NCI-H524 treated with DMSO at 0.1 percent for 48 hours (cell line): ENCODE measurements around the gene CNGA1.
"Not testable (repeated sequence)": the region's sequence is repeated elsewhere in the genome, so short reads cannot be mapped to it uniquely, and the experiment has no call there.

Source experiments
- DNase-seq: peaks from one replicate; lab custom pipeline; 2025; lab: John Stamatoyannopoulos, UW

CNGA1 gene

DNA sequence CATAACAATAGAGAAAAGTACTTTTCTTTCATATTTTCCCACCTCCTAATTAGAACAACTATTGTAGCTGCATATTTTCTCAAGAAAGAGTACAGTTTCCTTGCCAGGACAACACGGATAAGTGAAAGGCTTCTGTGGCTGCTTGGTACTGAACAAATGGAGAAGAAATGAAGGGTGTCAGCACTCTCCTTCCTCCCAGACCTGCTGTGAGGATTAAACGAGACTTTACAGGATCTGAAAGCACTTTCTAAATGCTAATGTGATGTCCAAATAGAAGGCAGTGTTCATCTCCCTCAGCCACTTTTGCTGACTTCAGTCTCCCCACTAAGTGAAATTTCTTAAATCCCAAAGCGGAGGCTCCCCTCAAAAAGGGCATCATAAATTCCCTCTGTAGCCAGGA, 14.0 kb upstream of the CNGA1 start:
- no peak for DNase-seq

DNA sequence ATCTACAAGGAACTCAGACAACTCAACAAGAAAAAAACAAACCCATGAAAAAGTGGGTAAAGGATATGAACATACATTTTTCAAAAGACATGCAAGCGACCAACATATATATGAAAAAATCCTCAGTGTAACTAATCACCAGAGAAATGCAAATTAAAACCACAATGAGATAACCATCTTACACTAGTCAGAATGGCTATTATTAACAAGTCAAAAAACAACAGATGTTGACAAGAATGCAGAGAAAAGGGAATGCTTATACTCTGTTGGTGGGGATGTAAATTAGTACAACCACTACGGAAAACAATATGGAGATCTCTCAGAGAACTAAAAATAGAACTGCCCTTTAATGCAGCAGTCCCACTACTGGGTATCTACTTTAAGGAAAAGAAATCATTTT, 12.2 kb upstream of the CNGA1 start:
- no peak for DNase-seq

DNA sequence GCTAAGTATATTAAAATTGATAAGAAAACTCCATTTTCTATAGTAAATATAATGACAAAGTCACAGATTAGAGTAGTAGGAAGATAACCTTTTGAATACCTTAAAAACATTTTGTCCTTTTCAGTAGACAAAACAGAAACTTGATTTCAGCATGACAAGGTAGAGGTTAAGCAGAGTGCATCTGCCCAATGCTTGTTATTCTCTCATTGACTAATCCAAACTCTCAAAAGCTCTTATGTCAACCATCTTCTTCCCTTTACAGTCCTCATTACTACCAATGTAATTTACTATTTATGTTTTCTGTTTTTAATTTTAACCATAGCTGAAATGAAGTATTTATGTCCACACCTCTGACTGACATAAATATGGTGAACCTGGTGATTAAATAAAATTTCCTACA, 11.2 kb upstream of the CNGA1 start:
- DNase-seq = no peak

DNA sequence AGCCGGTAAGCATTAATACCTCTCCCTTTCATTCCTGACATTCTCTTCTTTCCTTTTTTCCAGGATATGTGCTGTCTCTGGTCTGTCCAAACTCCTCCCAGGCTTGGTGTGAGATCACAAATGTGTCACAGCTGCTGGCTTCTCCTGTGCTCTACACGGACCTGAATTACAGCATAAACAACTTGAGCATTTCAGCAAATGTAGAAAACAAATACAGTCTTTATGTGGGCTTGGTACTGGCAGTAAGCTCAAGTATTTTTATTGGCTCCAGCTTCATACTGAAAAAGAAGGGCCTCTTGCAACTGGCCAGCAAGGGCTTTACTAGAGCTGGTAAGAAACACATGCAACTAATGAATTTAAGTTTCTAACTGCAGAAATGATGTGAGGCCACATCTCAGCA, 8.5 kb upstream of the CNGA1 start:
- DNase-seq = no peak

DNA sequence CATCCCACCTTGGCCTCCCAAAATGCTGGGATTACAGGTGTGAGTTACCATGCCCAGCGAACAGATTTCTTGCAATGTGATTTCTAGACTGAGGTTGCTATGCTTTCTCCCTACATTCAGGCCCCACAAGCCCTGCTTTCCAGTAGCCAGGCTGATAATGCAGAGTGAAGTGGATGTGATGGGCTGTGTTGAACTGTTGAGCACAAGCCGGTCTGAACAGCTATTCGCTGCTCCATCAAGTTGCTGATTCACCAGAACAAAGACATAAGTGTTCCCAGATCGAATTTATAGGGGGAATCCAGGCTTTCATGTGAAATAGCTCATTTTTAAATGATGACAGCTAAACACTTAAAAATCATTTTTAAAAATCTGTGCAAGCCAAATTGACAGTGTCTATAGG, 8.0 kb upstream of the CNGA1 start:
- no peak for DNase-seq

DNA sequence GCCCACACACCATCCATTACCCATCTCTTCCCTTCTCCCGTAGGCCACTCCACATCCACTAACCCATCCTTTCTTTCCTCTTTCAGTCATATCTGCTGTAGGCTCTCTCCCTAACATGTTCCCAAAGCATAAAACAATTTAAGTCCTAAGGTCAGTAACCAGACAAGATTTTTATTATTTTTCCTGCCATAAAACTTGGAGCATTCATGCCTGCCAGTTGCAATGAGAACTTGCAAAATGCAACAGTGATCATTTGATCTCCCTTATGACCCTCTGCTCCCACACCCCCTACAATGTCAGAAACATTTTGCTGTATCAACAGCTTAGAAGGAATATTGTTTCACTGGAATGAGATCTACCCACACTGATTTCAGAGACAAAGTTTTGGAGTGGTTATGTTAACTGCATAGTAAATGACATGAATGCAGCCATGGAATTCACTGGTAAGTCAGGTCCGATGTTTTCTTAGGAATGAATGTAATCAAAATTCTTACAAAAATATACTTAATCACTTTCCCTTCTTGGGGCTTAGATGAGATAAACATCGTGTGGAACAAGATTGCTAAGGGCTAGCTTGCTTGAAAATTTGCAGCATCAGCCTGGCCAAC, 5.8 kb upstream of the CNGA1 start:
- no peak for DNase-seq

DNA sequence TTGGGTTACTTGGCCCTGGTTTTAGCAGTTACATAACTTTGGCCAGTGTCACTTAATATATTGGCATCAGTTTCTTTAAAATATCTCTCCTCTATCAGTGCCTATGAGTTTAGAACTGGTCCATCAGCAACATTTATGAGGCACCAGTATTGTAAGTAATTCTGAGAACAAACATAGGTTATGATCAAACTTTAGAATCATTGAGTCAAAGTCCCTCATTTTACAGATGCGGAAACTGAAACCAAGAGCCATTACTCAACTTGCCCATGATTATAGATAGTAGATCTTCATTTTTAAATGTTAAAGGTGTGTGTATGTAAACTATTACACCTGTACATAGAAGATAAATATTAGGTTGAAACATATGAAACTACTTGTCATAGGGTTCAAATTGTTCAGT, 4.6 kb upstream of the CNGA1 start:
- no peak for DNase-seq

DNA sequence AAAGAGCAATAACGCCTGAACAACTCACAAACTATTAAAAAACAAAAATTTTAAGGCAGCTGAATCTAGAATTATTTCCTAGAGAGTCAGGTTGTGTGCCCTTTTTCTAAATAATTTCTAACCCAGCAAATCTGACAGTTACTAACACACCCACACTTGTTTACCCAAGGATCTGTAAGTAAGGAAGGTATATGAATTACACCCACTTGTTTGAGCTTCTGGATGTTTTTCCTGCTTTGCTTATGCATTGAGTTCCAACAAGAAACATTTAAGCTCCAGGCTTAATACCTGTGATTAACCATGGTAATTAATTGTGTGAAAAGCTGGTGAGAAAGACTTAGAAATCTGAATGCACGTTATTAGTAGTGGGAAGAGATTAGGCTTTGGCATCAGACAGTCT, 1.6 kb upstream of the CNGA1 start:
- DNase-seq = no peak

DNA sequence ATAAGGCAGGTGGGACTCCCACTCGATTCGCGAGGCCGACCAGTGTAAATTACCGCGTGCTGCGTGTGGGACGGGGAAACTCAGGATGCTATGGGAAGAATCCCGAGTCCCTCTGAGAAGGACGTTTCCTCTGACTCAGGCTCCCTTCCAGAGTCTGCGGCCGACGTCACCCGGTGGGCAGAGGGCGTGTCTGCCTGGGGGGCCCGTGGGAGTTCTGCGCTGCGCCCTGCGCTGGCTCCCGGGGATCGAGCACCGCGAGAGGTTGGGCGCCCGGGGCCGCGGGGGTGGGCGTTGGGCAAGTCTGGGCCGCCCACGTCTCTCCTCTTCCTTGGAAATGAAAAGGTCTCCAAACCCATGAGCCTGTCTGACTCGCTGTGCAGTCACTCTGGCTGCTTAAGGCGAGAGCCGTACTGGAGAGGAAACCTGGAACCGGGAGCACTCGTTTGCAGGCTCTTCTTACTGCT, 659 bp upstream of the CNGA1 start:
- no peak for DNase-seq

DNA sequence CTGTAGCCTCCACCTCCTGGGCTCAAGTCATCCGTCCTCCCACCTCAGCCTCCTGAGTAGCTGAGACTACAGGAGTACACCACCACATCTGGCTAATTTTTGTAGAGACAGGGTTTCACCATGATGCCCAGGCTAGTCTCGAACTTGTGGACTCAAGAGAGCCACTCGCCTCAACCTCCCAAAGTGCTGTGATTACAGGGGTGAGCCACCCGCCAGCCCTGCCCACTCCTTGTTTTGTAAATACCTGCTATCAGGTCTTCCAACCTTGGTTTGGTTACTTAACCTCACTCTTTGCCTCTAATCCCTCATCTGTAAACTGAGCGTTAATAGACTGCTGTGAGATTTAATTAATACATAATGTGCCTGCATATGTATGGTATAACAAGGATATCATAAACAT, 803 bp downstream of the CNGA1 start:
- no peak for DNase-seq

DNA sequence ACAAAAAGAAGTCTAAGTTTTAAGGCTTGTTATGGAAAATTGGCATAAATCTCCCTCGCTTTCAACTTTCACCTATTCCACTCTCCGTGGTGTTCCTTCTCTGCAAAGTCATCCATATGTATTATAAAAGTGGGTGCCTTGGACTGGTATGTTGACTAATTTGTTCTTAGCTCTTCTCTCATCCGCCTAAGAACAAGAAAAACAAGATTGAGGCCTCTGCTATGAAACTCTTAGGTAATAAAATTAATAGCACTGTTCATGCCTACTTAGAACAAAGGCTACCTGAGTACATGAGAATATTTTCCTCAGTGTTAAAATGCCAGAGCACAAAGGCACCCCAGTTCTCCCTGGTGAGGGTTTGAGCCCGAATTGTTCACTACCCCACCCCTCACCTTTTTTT, 1.3 kb downstream of the CNGA1 start:
- no peak for DNase-seq

DNA sequence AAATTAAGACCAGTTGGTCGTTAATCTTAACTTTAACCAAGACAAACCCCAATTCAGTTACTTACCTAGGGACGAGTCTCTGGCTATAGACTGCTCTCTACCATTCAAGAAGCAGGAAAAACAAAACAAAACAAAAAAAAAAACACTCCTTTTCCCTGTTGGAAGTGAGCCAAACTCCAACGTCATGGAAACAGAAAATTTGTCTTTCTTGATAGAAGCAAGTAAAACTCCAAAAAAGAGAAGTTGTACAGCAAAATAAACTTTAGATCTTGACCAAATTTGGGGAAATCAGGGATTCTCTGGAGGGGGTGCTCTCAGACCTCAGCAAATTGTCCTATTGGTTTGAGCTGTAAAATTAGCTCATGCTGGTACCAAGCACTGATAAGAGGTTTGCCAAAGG, 3.7 kb downstream of the CNGA1 start:
- DNase-seq = no peak

DNA sequence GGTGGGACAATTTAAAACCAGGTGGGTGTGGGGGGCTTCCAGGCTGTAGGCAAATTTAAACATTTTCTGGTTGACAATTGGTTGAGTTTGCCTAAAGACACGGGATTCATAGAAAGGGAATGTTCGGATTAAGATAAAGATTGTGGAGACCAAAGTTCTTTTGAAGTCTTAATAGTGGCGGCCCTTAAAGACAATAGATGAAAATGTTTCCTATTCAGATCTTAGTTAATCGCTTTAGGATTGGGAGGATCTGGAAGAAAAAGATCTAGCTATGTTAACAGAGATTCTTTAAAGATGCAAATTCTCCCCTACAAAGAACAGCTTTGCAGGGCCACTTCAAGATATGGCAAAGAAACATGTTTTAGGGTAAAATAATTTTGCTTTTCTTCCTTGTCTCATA, 4.8 kb downstream of the CNGA1 start:
- no peak for DNase-seq

DNA sequence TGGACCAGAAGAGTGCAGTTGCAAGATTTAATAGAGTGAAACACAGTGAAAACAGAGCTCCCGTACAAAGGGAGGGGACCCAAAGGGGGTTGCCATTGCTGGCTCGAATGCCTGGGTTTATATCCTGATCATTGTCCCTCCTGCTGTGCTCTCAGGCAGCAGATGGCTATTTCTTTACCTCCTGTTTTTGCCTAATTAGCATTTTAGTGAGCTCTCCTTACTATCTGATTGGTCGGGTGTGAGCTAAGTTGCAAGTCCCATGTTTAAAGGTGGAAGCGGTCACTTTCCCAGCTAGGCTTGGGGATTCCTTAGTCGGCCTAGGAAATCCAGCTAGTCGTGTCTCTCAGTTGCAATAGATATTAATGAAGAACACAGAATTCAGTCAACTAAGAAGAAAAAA, 5.6 kb downstream of the CNGA1 start:
- DNase-seq = not testable (repeated sequence)

DNA sequence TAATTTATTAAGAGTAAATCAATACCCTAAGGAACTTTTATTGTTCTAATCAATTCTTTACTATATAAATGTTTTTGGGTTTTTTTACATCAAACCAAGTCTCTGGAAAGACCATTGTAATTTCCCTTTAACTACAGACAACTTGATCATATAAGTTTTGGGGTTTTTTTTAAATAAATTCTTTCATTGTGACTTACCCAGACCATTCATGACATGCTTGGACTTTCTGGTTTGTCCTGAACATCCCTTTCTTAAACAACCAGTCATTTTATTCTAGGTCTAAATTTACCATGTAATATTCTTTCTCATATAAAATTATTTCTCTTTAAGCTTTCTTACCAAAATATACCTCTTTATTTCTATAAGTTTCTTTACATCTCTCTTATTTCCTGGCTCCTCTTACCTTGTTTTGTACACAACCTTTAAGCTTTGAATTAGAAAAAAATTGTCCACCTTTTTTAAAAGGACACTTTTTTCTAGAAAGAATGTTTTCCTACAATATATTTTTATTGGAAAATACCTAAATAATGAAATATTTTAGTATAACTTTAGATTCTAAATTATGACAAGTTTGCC, 8.4 kb downstream of the CNGA1 start:
- no peak for DNase-seq

DNA sequence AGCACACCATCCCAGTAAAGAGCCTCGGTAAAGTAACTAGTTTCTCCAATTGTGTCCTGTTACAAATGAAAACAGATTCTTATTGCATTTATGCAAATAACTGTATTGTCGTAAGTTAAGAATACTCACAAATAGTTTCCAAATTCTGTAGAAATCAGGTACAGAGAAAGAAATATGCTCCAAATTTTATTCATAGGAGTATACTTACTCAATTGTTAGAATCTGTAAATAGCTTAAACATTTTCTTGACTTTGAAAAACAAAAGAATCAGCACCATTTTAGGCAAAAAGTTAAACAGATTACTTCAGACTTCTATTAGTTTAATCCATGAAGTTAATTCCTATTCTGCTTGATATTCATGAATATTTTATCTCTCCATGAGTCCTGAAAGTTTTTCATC, 10.7 kb downstream of the CNGA1 start:
- DNase-seq = no peak

DNA sequence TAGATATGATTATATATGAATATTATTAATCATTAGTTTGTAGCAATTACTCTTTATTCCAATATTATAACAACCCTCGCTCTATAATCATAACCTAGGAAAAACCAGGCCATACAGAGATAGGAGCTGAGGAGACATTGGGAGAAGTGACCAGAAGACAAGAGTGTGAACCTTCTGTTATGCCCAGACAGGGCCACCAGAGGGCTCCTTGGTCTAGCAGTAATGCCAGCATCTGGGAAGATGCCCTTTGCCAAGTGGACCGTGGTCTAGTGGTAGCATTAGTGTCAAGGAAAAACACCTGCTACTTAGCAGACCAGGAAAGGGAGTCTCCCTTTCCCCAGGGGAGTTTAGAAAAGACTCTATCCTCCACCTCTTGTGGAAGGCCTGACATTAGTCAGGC, 12.9 kb downstream of the CNGA1 start:
- not testable (repeated sequence) for DNase-seq

DNA sequence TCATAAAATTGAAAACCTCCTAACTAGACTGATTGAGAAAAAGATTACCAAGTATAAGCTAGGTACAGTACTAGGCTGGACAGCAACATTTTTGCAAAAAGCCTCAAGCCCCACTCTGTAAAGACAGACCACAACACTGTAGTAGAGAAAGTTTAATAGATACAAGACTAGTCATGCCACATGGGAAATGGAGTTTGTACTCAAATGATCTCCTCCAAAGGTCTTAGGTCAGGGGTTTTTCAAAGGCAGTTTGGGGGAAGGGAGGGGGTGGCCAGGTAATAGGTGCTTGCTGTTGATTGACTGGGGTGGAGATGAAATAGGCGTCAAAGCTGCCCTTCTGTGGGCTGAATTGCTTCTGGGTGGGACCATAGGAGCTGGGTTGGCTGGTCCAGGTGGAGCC, 14.2 kb downstream of the CNGA1 start:
- no peak for DNase-seq

DNA sequence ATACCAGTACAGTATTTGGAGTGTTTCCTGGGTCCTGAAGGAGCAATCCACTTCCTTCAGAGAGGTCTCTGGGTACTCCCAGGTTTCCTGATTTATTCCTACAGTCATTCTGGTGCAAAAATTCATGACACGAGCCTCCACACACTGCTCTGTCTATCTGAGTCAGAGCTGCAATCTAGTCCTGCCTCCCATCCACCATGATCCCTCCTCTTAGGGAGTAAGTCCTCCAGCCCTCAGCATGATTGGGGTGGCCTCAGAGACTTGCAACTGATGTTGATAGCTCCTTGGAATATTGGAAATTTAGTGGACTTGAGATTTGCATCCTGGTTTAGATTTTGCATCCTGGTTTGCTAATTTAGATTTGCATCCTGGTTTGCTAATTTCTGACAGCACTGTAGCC, 20.5 kb downstream of the CNGA1 start:
- DNase-seq = no peak

DNA sequence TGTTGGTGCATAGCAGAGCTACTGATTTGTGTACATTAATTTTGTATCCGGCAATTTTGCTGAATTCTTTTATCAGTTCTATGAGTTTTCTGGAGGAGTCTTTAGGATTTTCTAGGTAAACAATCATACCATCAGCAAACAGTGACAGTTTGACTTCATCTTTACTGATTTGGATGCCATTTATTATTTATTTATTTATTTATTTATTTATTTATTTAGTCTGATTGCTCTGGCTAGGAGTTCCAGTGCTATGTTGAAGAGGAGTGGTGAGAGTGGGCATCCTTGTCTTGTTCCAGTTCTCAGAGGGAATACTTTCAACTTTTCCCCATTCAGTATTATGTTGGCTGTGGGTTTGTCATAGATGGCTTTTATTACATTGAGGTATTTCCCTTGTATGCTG, 24.0 kb downstream of the CNGA1 start:
- not testable (repeated sequence) for DNase-seq

DNA sequence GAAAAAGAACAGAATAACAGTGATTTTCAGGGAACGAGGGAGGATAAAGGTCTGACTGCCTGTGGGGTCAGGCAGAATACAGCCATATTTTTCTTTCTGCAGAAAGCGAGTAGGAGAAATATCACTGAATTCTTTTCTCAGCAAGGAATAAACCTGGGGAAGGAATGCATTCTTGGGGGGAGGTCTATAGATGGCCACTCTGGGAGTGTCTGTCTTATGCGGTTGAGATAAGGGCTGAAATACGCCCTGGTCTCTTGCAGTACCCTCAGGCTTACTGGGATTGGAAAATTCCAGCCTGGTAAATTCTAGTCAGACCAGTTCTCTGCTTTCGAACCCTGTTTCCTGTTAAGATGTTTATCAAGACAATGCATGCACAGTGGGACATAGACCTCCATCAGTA, 26.3 kb downstream of the CNGA1 start:
- DNase-seq = no peak

DNA sequence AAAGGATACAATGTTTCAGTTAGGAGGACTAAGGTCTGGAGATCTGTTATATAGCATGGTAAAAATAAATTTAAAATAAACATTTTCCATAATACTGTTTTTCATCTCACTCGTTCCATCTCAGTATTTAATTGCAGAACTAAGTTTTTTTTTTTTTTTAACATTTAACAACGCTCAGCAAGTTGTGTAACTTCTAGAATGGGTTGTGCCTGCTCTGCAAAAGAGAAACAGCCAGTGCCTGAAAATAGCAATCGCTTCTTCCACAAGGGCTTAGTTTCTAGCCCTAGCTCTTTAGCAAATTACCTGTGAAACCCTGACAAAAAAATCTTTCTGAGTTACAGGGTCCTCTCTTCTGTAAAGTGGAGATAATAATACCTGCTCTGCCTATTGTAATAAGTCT, 41.9 kb downstream of the CNGA1 start:
- no peak for DNase-seq

DNA sequence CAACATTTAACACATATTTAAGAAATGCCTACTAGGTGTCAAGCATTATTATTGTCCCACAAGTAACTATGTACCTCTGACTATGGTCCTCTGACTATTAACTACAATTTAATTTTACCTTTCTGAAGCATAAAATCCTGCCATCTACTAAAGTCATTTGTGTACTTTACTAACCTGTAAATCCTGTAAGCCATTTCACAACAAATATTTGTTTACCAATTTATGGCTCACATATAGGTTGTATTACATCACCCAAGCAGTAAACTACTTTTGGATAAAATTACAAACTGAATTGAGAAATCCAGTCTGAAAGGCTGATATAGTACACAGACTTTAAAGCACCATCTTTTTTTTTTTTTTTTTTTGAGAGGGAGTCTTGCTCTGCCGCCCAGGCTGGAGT, 43.8 kb downstream of the CNGA1 start:
- DNase-seq = no peak

DNA sequence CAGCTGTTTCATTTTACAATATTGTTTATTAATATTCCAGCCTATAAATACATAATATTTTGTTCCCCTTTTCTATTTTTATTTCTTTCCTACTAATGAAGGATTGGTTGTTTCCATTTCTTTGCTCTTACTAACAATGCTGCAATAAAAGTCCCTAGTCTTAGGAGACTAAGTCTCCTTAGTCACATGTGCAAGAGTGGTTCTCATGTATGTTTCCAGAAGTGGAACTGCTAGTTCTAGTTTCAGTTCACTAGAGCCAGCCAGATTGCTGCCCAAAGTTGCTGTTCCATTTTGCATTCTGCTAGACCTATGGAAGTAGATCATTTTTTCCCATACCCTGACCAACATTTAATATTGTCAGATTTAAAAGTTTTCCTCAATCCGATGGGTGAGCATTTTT, 44.3 kb downstream of the CNGA1 start:
- no peak for DNase-seq

DNA sequence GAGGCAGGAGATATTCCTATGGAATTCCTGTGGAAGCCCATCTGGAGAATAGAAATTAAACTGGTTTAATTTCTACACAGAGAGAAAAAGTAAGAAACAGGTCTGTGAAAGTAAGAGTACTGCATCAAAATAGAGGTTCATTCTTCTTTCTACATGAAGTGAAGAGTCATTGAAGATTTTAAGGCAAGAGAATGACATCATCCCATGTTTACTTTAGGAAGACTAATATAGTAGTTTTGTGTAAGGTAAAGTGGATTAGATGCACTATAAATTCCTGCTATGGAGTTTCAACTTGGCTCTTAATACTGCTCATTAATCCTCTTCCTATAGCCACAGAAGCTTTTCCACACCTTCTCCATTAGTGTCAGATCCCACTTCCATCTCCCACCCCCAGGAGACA, 47.6 kb downstream of the CNGA1 start:
- no peak for DNase-seq
